Activated T-cell treated with anti-CD3 and anti-CD28 coated beads, Interleukin-2, amount 50 U/mL, for 24 hours (primary cell): Measurements from ENCODE around the gene IFI44.
A peak's percentile ranks its signal among the peaks of the same experiment; 100 is the strongest.

Source experiments
- DNase-seq: peaks from one replicate; pipeline ENCODE4 v3.0.0-alpha.2; 2020
- H3K27ac Mint-ChIP-seq: 2 replicates; pipeline ENCODE4 v1.8.0; 2020; ENCODE audit warnings: mild to moderate bottlenecking, mixed read lengths
- H3K27me3 Mint-ChIP-seq: 2 replicates; pipeline ENCODE4 v1.8.0; 2020; ENCODE audit warnings: mixed read lengths
- H3K36me3 Mint-ChIP-seq: 2 replicates; pipeline ENCODE4 v1.8.0; 2020; ENCODE audit warnings: low read depth, mixed read lengths
- H3K4me1 Mint-ChIP-seq: 2 replicates; pipeline ENCODE4 v1.8.0; 2020; ENCODE audit warnings: low read depth, mixed read lengths
- H3K4me3 Mint-ChIP-seq: 2 replicates; pipeline ENCODE4 v1.8.0; 2020; ENCODE audit warnings: mild to moderate bottlenecking, moderate library complexity, mixed read lengths
- H3K9me3 Mint-ChIP-seq: 2 replicates; pipeline ENCODE4 v1.8.0; 2020; ENCODE audit warnings: mixed read lengths

The IFI44 gene, protein sequence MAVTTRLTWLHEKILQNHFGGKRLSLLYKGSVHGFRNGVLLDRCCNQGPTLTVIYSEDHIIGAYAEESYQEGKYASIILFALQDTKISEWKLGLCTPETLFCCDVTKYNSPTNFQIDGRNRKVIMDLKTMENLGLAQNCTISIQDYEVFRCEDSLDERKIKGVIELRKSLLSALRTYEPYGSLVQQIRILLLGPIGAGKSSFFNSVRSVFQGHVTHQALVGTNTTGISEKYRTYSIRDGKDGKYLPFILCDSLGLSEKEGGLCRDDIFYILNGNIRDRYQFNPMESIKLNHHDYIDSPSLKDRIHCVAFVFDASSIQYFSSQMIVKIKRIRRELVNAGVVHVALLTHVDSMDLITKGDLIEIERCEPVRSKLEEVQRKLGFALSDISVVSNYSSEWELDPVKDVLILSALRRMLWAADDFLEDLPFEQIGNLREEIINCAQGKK

GRCh38 chr1:78649628-78650027 lies at the start of gene IFI44:
Gene IFI44, plus strand, starts transcription at chr1:78649831. Its CDS starts 365 bp downstream, at chr1:78650196.
- H3K36me3 Mint-ChIP-seq: peaks cover 39% of the 10 kb centered on the region

DNA sequence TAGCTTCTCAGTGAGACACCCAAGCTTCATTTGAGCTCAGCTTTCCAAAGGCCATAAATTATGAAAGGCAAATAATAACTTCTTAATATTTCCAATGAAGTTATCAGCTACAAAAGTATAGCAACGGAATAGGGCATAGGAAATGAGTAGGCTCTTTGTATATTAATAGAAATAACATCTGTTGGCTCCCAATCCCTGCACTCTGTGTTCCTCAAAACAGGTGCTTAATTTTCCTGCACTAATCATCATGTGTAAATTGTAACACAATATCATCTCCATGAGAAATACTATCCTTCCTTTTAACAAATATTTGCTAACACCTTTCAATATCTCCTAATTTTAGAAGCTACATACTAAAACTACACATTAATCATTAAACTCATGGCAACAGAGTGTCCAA lies 48.6 kb upstream of the IFI44 start:
- Mint-ChIP-seq H3K4me3 (no peak overlapping the region), H3K36me3 (no peaks in the 10 kb centered on the region), H3K27ac (no peak overlapping the region), H3K27me3 (no peaks in the 10 kb centered on the region), H3K9me3 (no peaks in the 10 kb centered on the region), H3K4me1 (no peaks in the 10 kb centered on the region)
- DNase-seq: no peak

More at GRCh38 chr1:78649628-78650027, at the start of gene IFI44:
- Mint-ChIP-seq H3K27me3 (no peaks in the 10 kb centered on the region), H3K27ac (peak within 1 kb of the TSS; percentile 74), H3K4me3 (peak within 1 kb of the TSS; percentile 79), H3K9me3 (peaks cover 15% of the 10 kb centered on the region), H3K4me1 (peaks cover 72% of the 10 kb centered on the region)
- peak; percentile 69 for DNase-seq

GRCh38 chr1:78603206-78603605 lies 46.4 kb upstream of the IFI44 start:
- Mint-ChIP-seq H3K27ac (no peak overlapping the region), H3K27me3 (no peaks in the 10 kb centered on the region), H3K4me1 (no peaks in the 10 kb centered on the region), H3K4me3 (no peak overlapping the region), H3K36me3 (no peaks in the 10 kb centered on the region), H3K9me3 (no peaks in the 10 kb centered on the region)
- DNase-seq: no peak

GRCh38 chr1:78604643-78605042 lies 45.0 kb upstream of the IFI44 start:
- H3K4me3 Mint-ChIP-seq: no peak overlapping the region
- no peaks in the 10 kb centered on the region for H3K9me3 Mint-ChIP-seq
- H3K27ac Mint-ChIP-seq: no peak overlapping the region
- H3K4me1 Mint-ChIP-seq: no peaks in the 10 kb centered on the region
- H3K27me3 Mint-ChIP-seq: peaks cover 2% of the 10 kb centered on the region
- H3K36me3 Mint-ChIP-seq: no peaks in the 10 kb centered on the region
- no peak for DNase-seq

GRCh38 chr1:78606274-78606673 lies 43.4 kb upstream of the IFI44 start:
- Mint-ChIP-seq H3K27me3 (peaks cover 2% of the 10 kb centered on the region), H3K4me3 (no peak overlapping the region), H3K4me1 (no peaks in the 10 kb centered on the region), H3K36me3 (no peaks in the 10 kb centered on the region), H3K27ac (no peak overlapping the region), H3K9me3 (no peaks in the 10 kb centered on the region)
- DNase-seq: no peak

DNA sequence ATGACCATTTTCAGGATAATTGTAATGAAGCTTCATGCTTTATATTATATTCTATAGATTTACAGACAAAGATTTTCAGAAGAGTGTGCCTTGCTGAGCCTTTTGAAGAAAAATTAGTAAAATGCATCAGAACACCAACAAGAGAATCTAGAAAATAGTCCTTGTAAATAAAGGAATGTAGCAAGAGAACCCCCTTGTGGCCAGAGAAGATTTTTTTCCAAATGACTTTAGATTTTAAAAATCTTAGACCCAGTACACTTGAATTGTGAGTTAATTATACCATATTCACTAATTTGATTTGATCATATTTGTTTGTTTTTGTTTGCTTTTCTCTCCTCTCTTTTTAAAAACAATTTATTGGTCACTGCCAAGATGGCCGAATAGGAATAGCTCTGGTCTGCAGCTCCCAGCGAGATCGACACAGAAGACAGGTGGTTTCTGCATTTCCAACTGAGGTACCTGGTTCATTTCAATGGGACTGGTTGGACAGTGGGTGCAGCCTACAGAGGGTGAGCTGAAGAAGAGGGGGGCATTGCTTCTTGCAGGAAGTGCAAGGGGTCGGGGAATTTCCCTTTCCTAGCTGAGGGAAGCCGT lies 42.2 kb upstream of the IFI44 start:
- H3K4me3 Mint-ChIP-seq: no peak overlapping the region
- H3K27ac Mint-ChIP-seq: no peak overlapping the region
- no peak for DNase-seq
- H3K9me3 Mint-ChIP-seq: no peaks in the 10 kb centered on the region
- no peaks in the 10 kb centered on the region for H3K4me1 Mint-ChIP-seq
- H3K36me3 Mint-ChIP-seq: no peaks in the 10 kb centered on the region
- peaks cover 2% of the 10 kb centered on the region for H3K27me3 Mint-ChIP-seq

GRCh38 chr1:78607944-78608343 lies 41.7 kb upstream of the IFI44 start:
- Mint-ChIP-seq H3K4me1 (no peaks in the 10 kb centered on the region), H3K36me3 (no peaks in the 10 kb centered on the region), H3K9me3 (no peaks in the 10 kb centered on the region), H3K27ac (no peak overlapping the region), H3K27me3 (peaks cover 2% of the 10 kb centered on the region), H3K4me3 (no peak overlapping the region)
- no peak for DNase-seq

- peak; percentile 66 for DNase-seq
- no peaks in the 10 kb centered on the region for H3K27me3 Mint-ChIP-seq
- H3K4me1 Mint-ChIP-seq: peaks cover 41% of the 10 kb centered on the region
- H3K9me3 Mint-ChIP-seq: no peaks in the 10 kb centered on the region
- H3K27ac Mint-ChIP-seq: no peak overlapping the region
- H3K4me3 Mint-ChIP-seq: no peak overlapping the region
- no peaks in the 10 kb centered on the region for H3K36me3 Mint-ChIP-seq
These were observed 32.0 kb upstream of the IFI44 start for GRCh38 chr1:78617615-78618026.

DNA sequence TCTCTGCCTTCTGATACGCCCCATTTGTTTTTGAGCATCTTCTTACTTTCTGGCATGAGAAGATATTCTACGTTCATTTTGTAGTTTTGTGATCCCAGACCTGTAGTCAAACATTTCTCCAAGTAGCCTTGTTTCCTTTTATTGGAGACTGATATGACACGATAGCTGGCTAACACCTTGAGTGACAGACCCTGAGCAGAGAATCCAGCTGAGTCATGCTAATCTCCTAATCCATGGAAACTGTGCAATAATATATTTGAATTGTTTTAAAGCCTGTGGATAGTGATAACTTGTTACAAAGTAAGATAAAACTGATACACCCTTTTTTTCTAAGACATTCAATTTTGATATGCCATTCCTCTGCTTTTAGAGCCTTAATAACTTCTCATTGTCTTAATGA lies 30.6 kb upstream of the IFI44 start:
- no peak for DNase-seq
- Mint-ChIP-seq H3K36me3 (peaks cover 6% of the 10 kb centered on the region), H3K9me3 (no peaks in the 10 kb centered on the region), H3K4me1 (peaks cover 55% of the 10 kb centered on the region), H3K27me3 (no peaks in the 10 kb centered on the region), H3K4me3 (no peak overlapping the region), H3K27ac (no peak overlapping the region)

DNA sequence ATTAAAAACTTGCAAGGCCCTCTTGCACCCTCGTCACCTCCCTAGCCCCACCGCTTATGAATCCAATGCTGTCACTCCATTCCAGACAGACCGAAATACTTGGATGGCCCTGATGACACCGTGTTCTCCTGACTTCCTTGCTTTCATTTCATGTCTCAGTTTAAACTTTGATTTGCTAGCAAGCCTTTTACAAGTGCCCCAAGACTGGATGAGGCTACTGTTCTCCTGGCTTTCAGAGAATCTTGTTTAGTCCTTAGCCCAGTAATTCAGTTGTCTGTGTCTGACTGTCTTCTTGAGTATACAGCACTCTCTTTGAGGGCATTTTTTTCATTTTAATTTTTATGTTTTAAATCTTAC lies 30.2 kb upstream of the IFI44 start:
- H3K4me3 Mint-ChIP-seq: peak overlapping the region; percentile 73
- H3K27me3 Mint-ChIP-seq: no peaks in the 10 kb centered on the region
- H3K9me3 Mint-ChIP-seq: no peaks in the 10 kb centered on the region
- peak overlapping the region; percentile 87 for H3K27ac Mint-ChIP-seq
- peaks cover 10% of the 10 kb centered on the region for H3K36me3 Mint-ChIP-seq
- no peak for DNase-seq
- peaks cover 59% of the 10 kb centered on the region for H3K4me1 Mint-ChIP-seq

DNA sequence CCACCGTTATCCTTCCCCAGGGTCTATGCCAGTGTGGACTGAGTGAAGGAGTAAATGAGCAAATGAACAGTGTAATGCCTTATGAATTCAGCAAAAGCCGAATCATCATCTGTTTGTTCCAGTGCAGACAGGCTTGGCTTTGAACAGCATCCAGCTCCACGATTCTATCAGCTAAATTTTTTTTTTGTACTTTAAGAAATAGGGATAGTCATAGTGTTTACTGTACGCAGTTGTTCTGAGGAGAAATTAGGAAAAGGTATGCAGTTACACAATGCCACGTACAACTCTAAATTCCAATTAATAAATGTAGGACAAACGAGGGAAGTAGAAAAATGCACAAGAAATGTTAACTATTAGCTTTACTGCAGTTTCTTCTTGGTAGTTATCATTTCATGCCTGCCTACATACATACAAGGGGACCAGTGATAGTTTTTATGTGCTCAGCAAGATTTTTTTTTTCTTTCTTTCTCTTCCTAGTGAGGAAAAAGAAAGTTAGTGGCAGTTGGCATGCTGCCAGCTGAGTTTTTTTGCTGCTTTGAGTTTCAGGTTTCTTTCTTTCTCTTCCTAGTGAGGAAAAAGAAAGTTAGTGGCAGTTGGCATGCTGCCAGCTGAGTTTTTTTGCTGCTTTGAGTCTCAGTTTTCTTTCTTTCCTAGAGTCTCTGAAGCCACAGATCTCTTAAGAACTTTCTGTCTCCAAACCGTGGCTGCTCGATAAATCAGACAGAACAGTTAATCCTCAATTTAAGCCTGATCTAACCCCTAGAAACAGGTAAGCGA lies 29.6 kb upstream of the IFI44 start, which contains the start of gene IFI44L:
Gene IFI44L (plus strand): TSS at position 646 of the 777 bp plus-strand sequence. CDS start 7,468 bp downstream, outside the sequence.
- Mint-ChIP-seq H3K27ac (peak within 1 kb of the TSS; percentile 87), H3K36me3 (peaks cover 15% of the 10 kb centered on the region), H3K9me3 (no peaks in the 10 kb centered on the region), H3K4me3 (peak within 1 kb of the TSS; percentile 73), H3K27me3 (no peaks in the 10 kb centered on the region), H3K4me1 (peaks cover 64% of the 10 kb centered on the region)
- peak; percentile 68 for DNase-seq

GRCh38 chr1:78620666-78621065 lies 29.0 kb upstream of the IFI44 start:
- no peaks in the 10 kb centered on the region for H3K27me3 Mint-ChIP-seq
- peak overlapping the region; percentile 73 for H3K4me3 Mint-ChIP-seq
- DNase-seq: no peak
- H3K4me1 Mint-ChIP-seq: peaks cover 69% of the 10 kb centered on the region
- H3K27ac Mint-ChIP-seq: peak overlapping the region; percentile 87
- no peaks in the 10 kb centered on the region for H3K9me3 Mint-ChIP-seq
- peaks cover 15% of the 10 kb centered on the region for H3K36me3 Mint-ChIP-seq

DNA sequence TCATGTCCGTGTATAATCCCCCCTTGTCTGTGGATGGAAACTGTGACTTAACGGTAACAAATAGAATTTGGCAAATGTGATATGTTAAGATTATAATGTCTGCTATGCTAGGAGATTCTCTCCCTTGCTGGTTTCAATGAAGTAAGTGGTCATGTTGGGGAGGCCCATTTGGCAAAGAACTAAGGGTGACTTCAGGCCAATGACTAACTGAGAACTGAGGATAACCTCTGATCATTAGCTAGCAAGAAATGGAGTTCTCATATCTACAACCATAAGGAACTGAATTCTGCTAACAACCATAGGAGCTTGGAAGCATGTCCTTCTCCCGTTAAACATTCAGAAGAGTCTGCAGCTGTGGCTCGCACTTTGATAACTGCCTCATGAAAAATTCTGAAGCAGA lies 27.1 kb upstream of the IFI44 start:
- Mint-ChIP-seq H3K4me3 (peak overlapping the region; percentile 65), H3K4me1 (peaks cover 78% of the 10 kb centered on the region), H3K36me3 (peaks cover 19% of the 10 kb centered on the region), H3K27ac (peak overlapping the region; percentile 63), H3K9me3 (no peaks in the 10 kb centered on the region), H3K27me3 (no peaks in the 10 kb centered on the region)
- DNase-seq: no peak

DNA sequence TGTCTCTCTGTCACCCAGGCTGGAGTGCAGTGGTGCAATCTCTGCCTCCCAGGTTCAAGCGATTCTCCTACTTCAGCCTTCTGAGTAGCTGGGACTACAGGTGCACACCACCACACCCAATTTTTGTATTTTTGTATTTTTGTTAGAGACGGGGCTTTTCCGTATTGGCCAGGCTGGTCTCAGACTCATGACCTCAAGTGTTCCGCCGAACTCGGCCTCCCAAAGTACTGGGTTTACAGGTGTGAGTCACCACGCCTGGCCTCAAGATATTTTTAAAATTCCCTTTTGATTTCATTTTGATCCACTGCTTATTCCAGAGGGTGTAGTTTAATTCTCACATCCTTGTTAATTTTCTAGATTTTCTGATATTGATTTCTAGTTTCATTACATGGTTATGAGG lies 25.6 kb upstream of the IFI44 start:
- no peak for DNase-seq
- no peaks in the 10 kb centered on the region for H3K27me3 Mint-ChIP-seq
- H3K9me3 Mint-ChIP-seq: no peaks in the 10 kb centered on the region
- H3K27ac Mint-ChIP-seq: no peak overlapping the region
- H3K4me1 Mint-ChIP-seq: peaks cover 74% of the 10 kb centered on the region
- peak overlapping the region; percentile 42 for H3K4me3 Mint-ChIP-seq
- peaks cover 32% of the 10 kb centered on the region for H3K36me3 Mint-ChIP-seq
